ENCODE results near the gene SLC25A21. TPM values are rescaled to one million over a fixed set of nuclear protein-coding genes. Genes with fewer than 3 reads are reported as not detected.
"Not testable (repeated sequence)": the region's sequence is repeated elsewhere in the genome, so short reads cannot be mapped to it uniquely, and the experiment has no call there.

Gene SLC25A21
- total RNA-seq, 1 donor from 2014 or later: 2.3 TPM

- H3K27ac Mint-ChIP-seq: no peak overlapping the region
- no peak overlapping the region for H3K4me3 Mint-ChIP-seq
- TF ChIP-seq, protein P1, sequence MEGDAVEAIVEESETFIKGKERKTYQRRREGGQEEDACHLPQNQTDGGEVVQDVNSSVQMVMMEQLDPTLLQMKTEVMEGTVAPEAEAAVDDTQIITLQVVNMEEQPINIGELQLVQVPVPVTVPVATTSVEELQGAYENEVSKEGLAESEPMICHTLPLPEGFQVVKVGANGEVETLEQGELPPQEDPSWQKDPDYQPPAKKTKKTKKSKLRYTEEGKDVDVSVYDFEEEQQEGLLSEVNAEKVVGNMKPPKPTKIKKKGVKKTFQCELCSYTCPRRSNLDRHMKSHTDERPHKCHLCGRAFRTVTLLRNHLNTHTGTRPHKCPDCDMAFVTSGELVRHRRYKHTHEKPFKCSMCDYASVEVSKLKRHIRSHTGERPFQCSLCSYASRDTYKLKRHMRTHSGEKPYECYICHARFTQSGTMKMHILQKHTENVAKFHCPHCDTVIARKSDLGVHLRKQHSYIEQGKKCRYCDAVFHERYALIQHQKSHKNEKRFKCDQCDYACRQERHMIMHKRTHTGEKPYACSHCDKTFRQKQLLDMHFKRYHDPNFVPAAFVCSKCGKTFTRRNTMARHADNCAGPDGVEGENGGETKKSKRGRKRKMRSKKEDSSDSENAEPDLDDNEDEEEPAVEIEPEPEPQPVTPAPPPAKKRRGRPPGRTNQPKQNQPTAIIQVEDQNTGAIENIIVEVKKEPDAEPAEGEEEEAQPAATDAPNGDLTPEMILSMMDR (IDR thresholded peaks at IDR 0.05; ENCODE audit: unreplicated experiment): no peak
- H3K27me3 Mint-ChIP-seq (ENCODE audit: low read depth): no peaks in the 10 kb centered on the region
- DNase-seq (ENCODE audit: low spot score in 2 of 2, unreplicated experiment in 2 of 2): no peak
- H3K36me3 Mint-ChIP-seq: no peaks in the 10 kb centered on the region
- peaks cover 5% of the 10 kb centered on the region for H3K9me3 Mint-ChIP-seq
- H3K4me1 Mint-ChIP-seq: no peaks in the 10 kb centered on the region
Observed at GRCh38 chr14:37081218-37081617, 91.2 kb downstream of the SLC25A21 start.

- Mint-ChIP-seq H3K27ac (no peak overlapping the region), H3K9me3 (peaks cover 5% of the 10 kb centered on the region)
- DNase-seq (ENCODE audit: low spot score in 2 of 2, unreplicated experiment in 2 of 2): no peak
Observed at GRCh38 chr14:37078131-37078530, 94.3 kb downstream of the SLC25A21 start.

GRCh38 chr14:37074320-37074719 lies 98.1 kb downstream of the SLC25A21 start:
- not testable (repeated sequence) for H3K4me3 Mint-ChIP-seq; H3K27ac Mint-ChIP-seq; DNase-seq (ENCODE audit: low spot score in 2 of 2, unreplicated experiment in 2 of 2); H3K27me3 Mint-ChIP-seq (ENCODE audit: low read depth); H3K9me3 Mint-ChIP-seq; H3K36me3 Mint-ChIP-seq
- peaks cover 14% of the 10 kb centered on the region for H3K4me1 Mint-ChIP-seq

More at GRCh38 chr14:37078131-37078530, 94.3 kb downstream of the SLC25A21 start:
- Mint-ChIP-seq H3K27me3 (ENCODE audit: low read depth) (no peaks in the 10 kb centered on the region), H3K4me1 (no peaks in the 10 kb centered on the region), H3K36me3 (no peaks in the 10 kb centered on the region), H3K4me3 (no peak overlapping the region)
- TF ChIP-seq, protein P1 (IDR thresholded peaks at IDR 0.05; ENCODE audit: unreplicated experiment): no peak

- Mint-ChIP-seq H3K27me3 (ENCODE audit: low read depth) (no peaks in the 10 kb centered on the region), H3K36me3 (no peaks in the 10 kb centered on the region)
Observed at GRCh38 chr14:37063467-37064240, 108.8 kb downstream of the SLC25A21 start.

DNA sequence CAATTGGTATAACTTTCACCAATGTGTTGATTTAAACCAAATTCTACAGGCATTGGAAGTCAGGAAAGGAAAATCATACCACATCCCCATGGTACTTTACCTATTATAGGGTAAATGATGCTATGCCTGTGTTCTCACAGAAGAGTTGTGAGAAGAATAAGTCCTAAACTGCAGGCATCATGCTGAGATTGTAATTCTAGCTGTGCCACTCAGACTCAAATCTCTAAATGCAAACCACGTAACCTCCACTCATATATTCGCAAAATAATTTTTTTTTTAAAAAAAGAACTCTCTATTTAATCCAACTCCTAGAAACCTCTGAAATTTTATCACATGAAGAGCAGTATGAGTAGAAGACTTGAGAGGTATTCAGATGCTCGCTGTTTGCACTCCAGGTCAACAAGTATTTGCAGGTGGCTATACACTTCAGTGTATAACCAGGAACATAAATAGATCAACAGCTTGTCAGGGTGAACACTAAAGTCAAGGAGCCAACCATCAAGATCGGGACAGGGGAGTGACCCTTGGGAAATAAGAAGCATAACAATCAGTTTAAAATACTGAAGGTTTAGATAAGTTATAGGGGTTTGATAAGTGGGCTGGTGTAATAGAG lies 110.1 kb downstream of the SLC25A21 start:
- TF ChIP-seq, protein P1 (IDR thresholded peaks at IDR 0.05; ENCODE audit: unreplicated experiment): no peak
- Mint-ChIP-seq H3K4me3 (no peak overlapping the region), H3K27me3 (ENCODE audit: low read depth) (no peaks in the 10 kb centered on the region), H3K4me1 (no peaks in the 10 kb centered on the region), H3K27ac (no peak overlapping the region), H3K36me3 (no peaks in the 10 kb centered on the region), H3K9me3 (peaks cover 6% of the 10 kb centered on the region)
- DNase-seq (ENCODE audit: low spot score in 2 of 2, unreplicated experiment in 2 of 2): no peak

More at GRCh38 chr14:37063467-37064240, 108.8 kb downstream of the SLC25A21 start:
- TF ChIP-seq, protein P1 (IDR thresholded peaks at IDR 0.05; ENCODE audit: unreplicated experiment): no peak
- H3K4me1 Mint-ChIP-seq: no peaks in the 10 kb centered on the region
- peaks cover 8% of the 10 kb centered on the region for H3K9me3 Mint-ChIP-seq
- no peak for DNase-seq (ENCODE audit: low spot score in 2 of 2, unreplicated experiment in 2 of 2)
- no peak overlapping the region for H3K27ac Mint-ChIP-seq
- H3K4me3 Mint-ChIP-seq: no peak overlapping the region

GRCh38 chr14:37061697-37062096 lies 110.7 kb downstream of the SLC25A21 start:
- no peak overlapping the region for H3K4me3 Mint-ChIP-seq
- no peaks in the 10 kb centered on the region for H3K4me1 Mint-ChIP-seq
- no peaks in the 10 kb centered on the region for H3K36me3 Mint-ChIP-seq
- peaks cover under 1% of the 10 kb centered on the region for H3K9me3 Mint-ChIP-seq
- DNase-seq (ENCODE audit: low spot score in 2 of 2, unreplicated experiment in 2 of 2): no peak
- TF ChIP-seq, protein P1 (IDR thresholded peaks at IDR 0.05; ENCODE audit: unreplicated experiment): no peak
- H3K27me3 Mint-ChIP-seq (ENCODE audit: low read depth): no peaks in the 10 kb centered on the region
- H3K27ac Mint-ChIP-seq: no peak overlapping the region
